Transverse colon (tissue), 4 donors: Measurements from ENCODE around the gene KRT6B.

Source experiments
- CTCF ChIP-seq, 5 experiments: fragments of 200-600 bp in 3 of 5; fragments of 450-650 bp in 2 of 5; sonication (generic) in 3 of 5; IDR thresholded peaks; 1 replicate in 2 of 5; 2 replicates in 3 of 5; pipeline ENCODE4 v1.5.1; 2016 to 2017; ENCODE audit warnings: antibody characterized with exemption in 5 of 5, inconsistent platforms in 3 of 5, mild to moderate bottlenecking in 2 of 5, moderate library complexity in 1 of 5
- POLR2A ChIP-seq: fragments of 450-650 bp; IDR thresholded peaks from one replicate; pipeline ENCODE4 v1.6.1; 2016; ENCODE audit warnings: antibody characterized with exemption, mild to moderate bottlenecking, moderate library complexity
- POLR2AphosphoS5 ChIP-seq, 3 donors: sonication (generic); formaldehyde crosslinking; IDR thresholded peaks; one replicate each; pipeline ENCODE4 v1.6.1; 2016; ENCODE audit warnings: antibody characterized with exemption in 3 of 3

- TF ChIP-seq CTCF (IDR thresholded peaks at IDR 0.05) = no peak
- no peak for TF ChIP-seq POLR2AphosphoS5 (IDR thresholded peaks at IDR 0.05)
- no peak for TF ChIP-seq POLR2A
Measured at GRCh38 chr12:52486166-52487105, 34.5 kb upstream of the KRT6B start.
